Activated CD8-positive, alpha-beta T cell treated with anti-CD3 and anti-CD28 coated beads for 36 hours (primary cell): ENCODE results near the gene DCXR. TPM values are rescaled to one million over a fixed set of nuclear protein-coding genes. Genes with fewer than 3 reads are reported as not detected.

Source experiments
- ATAC-seq: fragments of 200-7000 bp; cut with Tn5 transposase; one replicate; pipeline ENCODE4 v1.10.0; 2021; ENCODE audit warnings: mild to moderate bottlenecking, moderate library complexity
- CTCF ChIA-PET: fragments of 350-600 bp; sonication (Branson Sonifier 250); formaldehyde crosslinking; loops from one replicate; lab custom pipeline; 2021; ENCODE audit warnings: antibody characterized with exemption; lab: Charles Lee
- POLR2A ChIA-PET: fragments of 350-600 bp; sonication (Branson Sonifier 250); formaldehyde crosslinking; loops from one replicate; lab custom pipeline; 2021; ENCODE audit warnings: antibody characterized with exemption; lab: Charles Lee
- DNase-seq: peaks from one replicate; pipeline ENCODE4 v3.0.0-alpha.2; 2020
- H3K27ac Mint-ChIP-seq: one replicate; pipeline ENCODE4 v1.8.0; 2021; ENCODE audit warnings: mild to moderate bottlenecking, mixed read lengths
- H3K27me3 Mint-ChIP-seq: one replicate; pipeline ENCODE4 v1.8.0; 2021; ENCODE audit warnings: mixed read lengths
- H3K36me3 Mint-ChIP-seq: one replicate; pipeline ENCODE4 v1.8.0; 2021; ENCODE audit warnings: low read depth, mixed read lengths
- H3K4me1 Mint-ChIP-seq: one replicate; pipeline ENCODE4 v1.8.0; 2021; ENCODE audit warnings: low read depth, mixed read lengths
- H3K4me3 Mint-ChIP-seq: one replicate; pipeline ENCODE4 v1.8.0; 2021; ENCODE audit warnings: mild to moderate bottlenecking, moderate library complexity, mixed read lengths
- H3K9me3 Mint-ChIP-seq: one replicate; pipeline ENCODE4 v1.8.0; 2021; ENCODE audit warnings: mixed read lengths
- intact Hi-C: fragments of 100-400 bp; cut with micrococcal nuclease; formaldehyde crosslinking; loops from one replicate; pipeline ENCODE4 v1.10.0; 2022
- total RNA-seq, 2 experiments: library from RNA; stranded (reverse); gene quantifications; one replicate each; pipeline ENCODE4 v1.2.3, GENCODE V29; 2021
- TF ChIP-seq, protein P1 (sequence below): fragments of 200-600 bp; IDR thresholded peaks from one replicate; pipeline ENCODE4 v1.8.0; 2022; ENCODE audit warnings: antibody characterized with exemption, mild to moderate bottlenecking

The DCXR gene
- total RNA-seq, 2 experiments from 2014 or later = 99.2 to 101 TPM

DNA sequence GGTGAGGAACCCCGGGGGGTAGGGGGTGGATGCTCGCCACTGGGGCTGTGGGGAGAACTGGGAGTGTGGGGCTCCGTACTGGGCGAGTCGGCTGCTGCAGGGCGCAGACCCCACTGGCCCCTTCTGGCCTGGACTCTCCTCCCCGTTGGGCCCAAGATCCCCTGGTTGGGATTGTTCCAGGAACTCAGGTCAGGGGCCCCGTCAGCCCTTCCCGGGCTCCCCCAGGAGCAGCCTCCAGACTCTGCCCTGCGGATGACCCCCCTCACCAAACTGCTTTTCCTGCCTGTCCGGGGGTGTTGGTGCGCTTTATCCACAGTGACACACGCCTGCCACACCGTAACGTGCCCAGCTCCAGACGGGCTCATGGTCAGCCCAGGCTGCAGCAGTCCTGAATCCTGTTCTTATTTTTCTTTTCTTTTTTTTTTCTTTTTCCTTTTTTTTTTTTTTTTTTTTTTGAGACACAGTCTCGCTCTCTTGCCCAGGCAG lies 35.9 kb downstream of the DCXR start:
- POLR2A ChIA-PET = no interaction called here
- TF ChIP-seq, protein P1, sequence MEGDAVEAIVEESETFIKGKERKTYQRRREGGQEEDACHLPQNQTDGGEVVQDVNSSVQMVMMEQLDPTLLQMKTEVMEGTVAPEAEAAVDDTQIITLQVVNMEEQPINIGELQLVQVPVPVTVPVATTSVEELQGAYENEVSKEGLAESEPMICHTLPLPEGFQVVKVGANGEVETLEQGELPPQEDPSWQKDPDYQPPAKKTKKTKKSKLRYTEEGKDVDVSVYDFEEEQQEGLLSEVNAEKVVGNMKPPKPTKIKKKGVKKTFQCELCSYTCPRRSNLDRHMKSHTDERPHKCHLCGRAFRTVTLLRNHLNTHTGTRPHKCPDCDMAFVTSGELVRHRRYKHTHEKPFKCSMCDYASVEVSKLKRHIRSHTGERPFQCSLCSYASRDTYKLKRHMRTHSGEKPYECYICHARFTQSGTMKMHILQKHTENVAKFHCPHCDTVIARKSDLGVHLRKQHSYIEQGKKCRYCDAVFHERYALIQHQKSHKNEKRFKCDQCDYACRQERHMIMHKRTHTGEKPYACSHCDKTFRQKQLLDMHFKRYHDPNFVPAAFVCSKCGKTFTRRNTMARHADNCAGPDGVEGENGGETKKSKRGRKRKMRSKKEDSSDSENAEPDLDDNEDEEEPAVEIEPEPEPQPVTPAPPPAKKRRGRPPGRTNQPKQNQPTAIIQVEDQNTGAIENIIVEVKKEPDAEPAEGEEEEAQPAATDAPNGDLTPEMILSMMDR = no peak
- CTCF ChIA-PET = no interaction called here
- H3K9me3 Mint-ChIP-seq = no peaks in the 10 kb centered on the region
- no peaks in the 10 kb centered on the region for H3K4me1 Mint-ChIP-seq
- no peak overlapping the region for H3K4me3 Mint-ChIP-seq
- no peaks in the 10 kb centered on the region for H3K27me3 Mint-ChIP-seq
- DNase-seq (no peak), ATAC-seq (no peak)
- H3K27ac Mint-ChIP-seq = no peak overlapping the region
- intact Hi-C loops = no loop called here
- no peaks in the 10 kb centered on the region for H3K36me3 Mint-ChIP-seq

DNA sequence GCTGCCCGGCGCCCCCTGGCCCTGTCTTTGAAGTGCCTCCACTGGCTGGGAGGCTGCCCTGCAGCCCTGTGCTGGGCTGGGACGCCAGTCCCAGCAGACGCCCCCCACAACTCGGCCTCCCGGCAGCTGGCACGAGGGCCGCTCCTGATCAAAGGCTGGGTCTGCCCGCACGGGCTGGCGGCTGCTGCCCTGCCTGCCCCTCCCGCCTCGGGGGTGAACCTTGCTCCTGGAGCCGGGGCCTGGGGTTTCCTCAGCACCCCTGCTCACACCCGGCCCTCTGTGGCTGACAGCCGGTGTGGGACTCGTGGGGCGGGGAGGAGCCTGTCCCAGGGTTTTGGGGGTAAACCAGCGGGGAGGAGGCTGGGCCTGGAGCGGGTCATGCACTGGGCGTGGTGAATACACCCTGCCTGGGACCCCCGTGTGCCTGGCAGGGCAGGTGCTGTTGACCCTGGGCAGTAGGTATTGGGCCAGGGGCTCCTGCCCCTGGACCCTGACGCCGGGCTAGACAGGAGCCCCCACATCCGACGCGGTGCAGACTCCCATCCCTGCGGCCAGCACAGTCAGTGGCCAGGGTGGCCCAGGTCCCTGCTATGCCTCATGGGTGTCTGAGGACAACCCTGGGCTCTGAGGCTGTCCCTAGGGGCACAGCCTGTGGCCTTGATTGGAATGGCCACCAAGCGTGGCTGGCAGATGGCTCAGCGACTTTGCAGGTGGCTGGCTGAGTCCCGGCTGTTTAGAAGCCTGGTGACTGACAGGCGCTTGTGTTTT lies 36.5 kb downstream of the DCXR start:
- no peak overlapping the region for H3K27ac Mint-ChIP-seq
- no peaks in the 10 kb centered on the region for H3K27me3 Mint-ChIP-seq
- no peaks in the 10 kb centered on the region for H3K36me3 Mint-ChIP-seq
- intact Hi-C loops = no loop called here
- no peaks in the 10 kb centered on the region for H3K9me3 Mint-ChIP-seq
- no peak for DNase-seq
- TF ChIP-seq, protein P1 = no peak
- no peak for ATAC-seq
- CTCF ChIA-PET = no interaction called here
- POLR2A ChIA-PET = no interaction called here
- no peaks in the 10 kb centered on the region for H3K4me1 Mint-ChIP-seq
- H3K4me3 Mint-ChIP-seq = no peak overlapping the region

DNA sequence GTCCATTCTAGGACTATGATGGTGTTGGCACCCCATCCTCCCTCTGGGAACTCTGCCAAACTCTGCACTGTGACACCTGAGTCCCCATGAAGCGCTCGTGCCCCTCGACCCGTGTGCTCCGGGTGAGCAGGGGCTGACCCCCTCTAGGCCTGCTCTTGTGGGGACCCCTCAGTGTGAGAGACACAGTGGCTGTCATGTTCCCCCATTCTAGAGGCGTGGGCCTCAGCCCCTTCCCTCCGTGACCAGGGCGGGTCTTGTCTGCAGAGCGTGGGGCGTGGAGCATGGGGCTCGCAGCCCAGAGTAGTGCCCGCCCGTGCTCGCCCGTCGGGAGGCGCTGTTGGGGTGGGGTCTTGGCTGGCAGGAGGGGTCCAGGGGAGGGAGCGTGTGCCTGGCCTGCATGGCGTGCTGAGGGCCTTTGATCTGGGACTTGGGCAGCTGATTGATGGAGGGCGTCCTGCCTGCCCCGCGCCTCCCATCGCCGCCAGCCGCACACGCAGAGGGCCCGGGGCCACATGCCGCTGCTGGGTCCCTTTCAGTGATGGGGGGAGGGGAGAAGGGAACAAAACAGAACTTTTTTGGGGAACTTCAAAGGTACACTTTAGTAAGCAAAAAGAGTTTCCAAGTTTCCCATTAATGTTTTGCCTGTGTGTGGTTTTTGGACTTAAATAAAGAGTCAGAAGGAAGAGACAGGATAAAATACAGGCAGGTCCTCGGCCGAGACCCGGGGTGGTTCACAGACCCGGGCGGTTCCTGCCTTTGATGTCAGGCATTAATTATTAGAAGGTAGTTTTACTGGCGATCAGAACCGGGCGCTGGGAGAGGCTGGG lies 37.3 kb downstream of the DCXR start:
- Mint-ChIP-seq H3K4me1 (no peaks in the 10 kb centered on the region), H3K27me3 (no peaks in the 10 kb centered on the region), H3K36me3 (no peaks in the 10 kb centered on the region), H3K9me3 (no peaks in the 10 kb centered on the region), H3K27ac (no peak overlapping the region), H3K4me3 (no peak overlapping the region)
- TF ChIP-seq, protein P1 = no peak
- no peak for ATAC-seq
- ChIA-PET CTCF (no interaction called here), POLR2A (no interaction called here)
- intact Hi-C loops = no loop called here
- no peak for DNase-seq

DNA sequence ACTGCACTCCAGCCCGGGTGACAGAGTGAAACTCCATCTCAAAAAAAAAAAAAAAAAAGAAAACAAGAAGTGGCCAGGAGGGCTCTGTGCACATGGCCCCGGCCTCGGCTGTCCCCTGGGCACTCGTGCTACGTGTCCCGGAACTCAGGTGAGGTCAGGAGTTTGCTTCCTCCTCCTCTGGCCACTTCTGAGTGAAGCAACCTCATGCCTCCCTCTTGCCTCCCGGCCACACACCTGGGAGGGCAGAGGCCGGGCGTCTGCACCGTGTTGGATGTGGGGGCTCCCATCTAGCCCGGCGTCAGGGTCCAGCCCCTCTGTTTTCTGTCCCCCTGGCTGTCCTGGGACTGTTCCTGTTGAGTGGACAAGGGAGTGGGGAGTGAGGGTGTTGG lies 37.9 kb downstream of the DCXR start:
- Mint-ChIP-seq H3K4me1 (no peaks in the 10 kb centered on the region), H3K27me3 (no peaks in the 10 kb centered on the region), H3K36me3 (no peaks in the 10 kb centered on the region), H3K27ac (no peak overlapping the region), H3K9me3 (no peaks in the 10 kb centered on the region), H3K4me3 (no peak overlapping the region)
- POLR2A ChIA-PET = no interaction called here
- TF ChIP-seq, protein P1 = no peak
- CTCF ChIA-PET = no interaction called here
- intact Hi-C loops = no loop called here
- ATAC-seq (no peak), DNase-seq (no peak)
